ENCODE data around the gene DRG2. TPM values are rescaled to one million over a fixed set of nuclear protein-coding genes. Genes with fewer than 3 reads are reported as not detected.

Gene DRG2
- total and polyA plus RNA-seq, 2 of the 13 experiments (the other 11 are each of a cell fraction or from before 2014, with no cell fraction given) = 20.1 to 26.6 TPM

GRCh38 chr17:18138065-18138749 is 50.5 kb downstream of the DRG2 start (continued):
- no peak for TF ChIP-seq HNF1A (IDR thresholded peaks at IDR 0.05; ENCODE audit: low read depth)
- TF ChIP-seq HNF1A (CRISPR knock-in tag; IDR thresholded peaks at IDR 0.05; ENCODE audit: borderline replicate concordance) = 0 out of 2 replicates have a peak, but pooled peaks have one; percentile 4
- peak; percentile 94 for TF ChIP-seq GATAD2A (CRISPR knock-in tag; IDR thresholded peaks at IDR 0.05)
- TF ChIP-seq ZNF713 (CRISPR knock-in tag; IDR thresholded peaks at IDR 0.05) = no peak
- no peak for TF ChIP-seq TFDP2 (CRISPR knock-in tag; IDR thresholded peaks at IDR 0.05)
- TF ChIP-seq ARID4A (CRISPR knock-in tag; IDR thresholded peaks at IDR 0.05; ENCODE audit: borderline replicate concordance) = peak; percentile 49; the same call in 1 of the 2 replicates
- TF ChIP-seq ZMYM3 (CRISPR knock-in tag; IDR thresholded peaks at IDR 0.05) = peak; percentile 85
- peak; percentile 72; the same call in 1 of the 2 replicates for TF ChIP-seq ZNF556 (CRISPR knock-in tag; IDR thresholded peaks at IDR 0.05; ENCODE audit: borderline replicate concordance)
- TF ChIP-seq NRL (CRISPR knock-in tag; IDR thresholded peaks at IDR 0.05; ENCODE audit: borderline replicate concordance) = 0 out of 2 replicates have a peak, but pooled peaks have one; percentile 64
- TF ChIP-seq NR2F2 (IDR thresholded peaks at IDR 0.05; ENCODE audit: borderline replicate concordance, low read depth) = no peak
- peak; percentile 47; the same call in 1 of the 2 replicates for TF ChIP-seq NR2F6 (IDR thresholded peaks at IDR 0.05)
- TF ChIP-seq NR2F6 (CRISPR knock-in tag; IDR thresholded peaks at IDR 0.05) = peak; percentile 71; the same call in 1 of the 2 replicates
- 0 out of 2 replicates have a peak, but pooled peaks have one; percentile 12 for TF ChIP-seq SOX5 (CRISPR knock-in tag; IDR thresholded peaks at IDR 0.05; ENCODE audit: borderline replicate concordance)
- TF ChIP-seq MIER3 (CRISPR knock-in tag; IDR thresholded peaks at IDR 0.05; ENCODE audit: borderline replicate concordance) = peak; percentile 40; the same call in 1 of the 2 replicates
- TF ChIP-seq REPIN1 (CRISPR knock-in tag; IDR thresholded peaks at IDR 0.05; ENCODE audit: borderline replicate concordance, low read depth) = peak; percentile 69; the same call in 1 of the 2 replicates
- TF ChIP-seq ETV5 (CRISPR knock-in tag; IDR thresholded peaks at IDR 0.05; ENCODE audit: borderline replicate concordance) = peak; percentile 40; the same call in 1 of the 2 replicates
- peak; percentile 37; the same call in 1 of the 2 replicates for TF ChIP-seq SP4 (CRISPR knock-in tag; IDR thresholded peaks at IDR 0.05)
- no peak for TF ChIP-seq HHEX (CRISPR knock-in tag; IDR thresholded peaks at IDR 0.05)
- peak; percentile 29; the same call in 1 of the 2 replicates for TF ChIP-seq MAX (IDR thresholded peaks at IDR 0.05)

All from HepG2 (cell line).